GM12874 (cell line): ENCODE measurements around the gene GRAMD2B.

ENCODE experiments used
- CTCF ChIP-seq: IDR thresholded peaks from 2 replicates; pipeline ENCODE4 v1.5.1; 2011; ENCODE audit warnings: low read depth, mild to moderate bottlenecking, control low read depth, low read length, moderate library complexity; ENCODE audit not compliant: insufficient read depth

GRAMD2B gene

GRCh38 chr5:126398791-126399190, 24.4 kb upstream of the GRAMD2B start:
- no peak for TF ChIP-seq CTCF

GRCh38 chr5:126400621-126401251, 22.5 kb upstream of the GRAMD2B start:
- TF ChIP-seq CTCF, result no peak

DNA sequence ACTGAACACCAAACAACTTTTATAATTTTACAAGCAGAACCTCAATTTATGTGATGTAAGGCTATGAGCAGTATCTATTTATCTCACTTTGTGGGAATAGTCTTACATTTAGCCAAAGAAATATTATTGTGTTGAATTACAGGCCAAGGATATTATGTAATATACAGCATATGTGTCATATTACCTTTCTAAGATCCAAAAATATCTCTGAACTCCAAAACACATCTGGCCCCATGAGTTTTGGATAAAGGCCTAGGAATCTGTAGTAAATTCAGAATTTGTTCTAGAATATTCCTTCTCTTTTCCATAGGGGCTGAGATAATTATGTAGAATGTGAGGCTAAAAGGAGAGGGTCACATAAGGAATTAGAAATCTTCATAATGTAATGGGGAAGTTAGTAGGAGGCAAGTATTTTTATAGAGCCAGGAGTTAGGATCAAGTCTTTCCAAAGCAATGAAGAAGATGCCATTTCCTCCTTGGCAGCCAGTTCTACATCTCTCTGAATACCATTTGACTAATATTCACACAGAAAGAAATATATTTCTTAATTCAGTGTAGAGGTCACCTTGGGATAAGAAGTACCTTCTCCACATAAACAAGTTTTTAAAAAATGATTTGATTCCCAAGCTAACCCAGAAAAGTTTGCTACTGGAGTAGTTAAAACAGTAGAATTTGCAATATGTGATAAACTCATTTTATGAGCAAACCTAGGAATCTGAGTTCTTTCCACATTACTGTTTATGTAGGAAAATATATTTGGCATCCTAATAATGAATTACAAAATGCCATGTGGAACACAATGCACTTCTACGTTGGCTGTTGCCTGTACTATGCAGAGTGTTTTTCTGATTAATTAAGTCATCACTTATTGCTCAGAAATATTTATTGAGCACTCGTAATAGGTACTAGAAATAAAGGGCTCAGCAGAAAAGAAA, 20.3 kb upstream of the GRAMD2B start:
- no peak for TF ChIP-seq CTCF

DNA sequence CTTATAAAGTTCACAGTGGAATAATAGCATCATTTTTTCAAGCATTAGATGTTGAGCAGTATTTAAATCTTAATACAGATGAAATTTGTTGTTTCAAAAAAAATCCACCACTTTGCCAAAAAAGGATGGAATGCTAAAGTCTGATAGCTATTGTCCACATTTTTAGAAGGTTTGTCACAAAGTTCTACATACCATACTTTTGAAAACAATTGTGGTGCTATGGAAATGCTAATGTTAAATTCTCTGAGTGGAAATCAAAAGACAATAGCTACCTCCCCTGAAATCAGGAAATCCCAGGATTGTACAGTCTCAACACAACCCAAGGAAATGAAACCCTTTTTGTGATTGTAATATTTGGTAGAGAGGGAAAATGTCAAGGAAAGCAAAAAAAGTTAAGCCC, 19.3 kb upstream of the GRAMD2B start:
- TF ChIP-seq CTCF, result no peak

- no peak for TF ChIP-seq CTCF
Measured at GRCh38 chr5:126410623-126411022, 12.6 kb upstream of the GRAMD2B start.

- TF ChIP-seq CTCF, result no peak
Measured at GRCh38 chr5:126413856-126414255, 9.4 kb upstream of the GRAMD2B start.

DNA sequence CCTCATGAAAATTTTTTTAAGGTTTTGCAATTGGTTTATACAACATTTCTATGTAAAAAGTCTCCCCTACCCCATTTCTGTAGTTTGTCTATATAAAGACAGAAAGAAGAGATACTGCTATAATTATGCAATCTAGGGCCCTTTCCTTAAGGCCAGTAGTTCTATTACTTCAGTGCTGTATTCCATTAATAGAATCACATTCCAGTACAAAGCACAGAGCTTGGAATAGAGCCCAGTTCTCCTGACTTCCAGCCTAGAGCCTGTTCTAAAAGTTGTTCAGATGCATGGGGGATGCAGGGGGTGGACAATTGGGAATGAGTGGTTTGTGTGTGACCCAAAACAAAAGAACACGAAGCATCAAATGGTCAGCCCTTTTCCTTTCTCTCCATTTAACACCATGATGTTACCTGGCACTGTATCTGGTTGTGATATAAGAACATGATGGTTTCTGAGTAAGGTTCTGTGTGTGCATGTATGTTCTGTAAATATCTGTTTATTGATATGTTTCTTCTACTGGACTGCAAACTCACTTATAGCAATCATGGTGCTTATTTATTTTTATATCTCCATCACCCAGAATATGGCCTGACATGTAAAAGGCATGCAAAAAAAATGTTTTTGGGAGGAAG, 8.2 kb upstream of the GRAMD2B start:
- TF ChIP-seq CTCF, result no peak
